Measurements from ENCODE around the gene LYST.
"Not testable (repeated sequence)": the region's sequence is repeated elsewhere in the genome, so short reads cannot be mapped to it uniquely, and the experiment has no call there.

LYST gene, protein sequence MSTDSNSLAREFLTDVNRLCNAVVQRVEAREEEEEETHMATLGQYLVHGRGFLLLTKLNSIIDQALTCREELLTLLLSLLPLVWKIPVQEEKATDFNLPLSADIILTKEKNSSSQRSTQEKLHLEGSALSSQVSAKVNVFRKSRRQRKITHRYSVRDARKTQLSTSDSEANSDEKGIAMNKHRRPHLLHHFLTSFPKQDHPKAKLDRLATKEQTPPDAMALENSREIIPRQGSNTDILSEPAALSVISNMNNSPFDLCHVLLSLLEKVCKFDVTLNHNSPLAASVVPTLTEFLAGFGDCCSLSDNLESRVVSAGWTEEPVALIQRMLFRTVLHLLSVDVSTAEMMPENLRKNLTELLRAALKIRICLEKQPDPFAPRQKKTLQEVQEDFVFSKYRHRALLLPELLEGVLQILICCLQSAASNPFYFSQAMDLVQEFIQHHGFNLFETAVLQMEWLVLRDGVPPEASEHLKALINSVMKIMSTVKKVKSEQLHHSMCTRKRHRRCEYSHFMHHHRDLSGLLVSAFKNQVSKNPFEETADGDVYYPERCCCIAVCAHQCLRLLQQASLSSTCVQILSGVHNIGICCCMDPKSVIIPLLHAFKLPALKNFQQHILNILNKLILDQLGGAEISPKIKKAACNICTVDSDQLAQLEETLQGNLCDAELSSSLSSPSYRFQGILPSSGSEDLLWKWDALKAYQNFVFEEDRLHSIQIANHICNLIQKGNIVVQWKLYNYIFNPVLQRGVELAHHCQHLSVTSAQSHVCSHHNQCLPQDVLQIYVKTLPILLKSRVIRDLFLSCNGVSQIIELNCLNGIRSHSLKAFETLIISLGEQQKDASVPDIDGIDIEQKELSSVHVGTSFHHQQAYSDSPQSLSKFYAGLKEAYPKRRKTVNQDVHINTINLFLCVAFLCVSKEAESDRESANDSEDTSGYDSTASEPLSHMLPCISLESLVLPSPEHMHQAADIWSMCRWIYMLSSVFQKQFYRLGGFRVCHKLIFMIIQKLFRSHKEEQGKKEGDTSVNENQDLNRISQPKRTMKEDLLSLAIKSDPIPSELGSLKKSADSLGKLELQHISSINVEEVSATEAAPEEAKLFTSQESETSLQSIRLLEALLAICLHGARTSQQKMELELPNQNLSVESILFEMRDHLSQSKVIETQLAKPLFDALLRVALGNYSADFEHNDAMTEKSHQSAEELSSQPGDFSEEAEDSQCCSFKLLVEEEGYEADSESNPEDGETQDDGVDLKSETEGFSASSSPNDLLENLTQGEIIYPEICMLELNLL (N-terminal part only)

DNA sequence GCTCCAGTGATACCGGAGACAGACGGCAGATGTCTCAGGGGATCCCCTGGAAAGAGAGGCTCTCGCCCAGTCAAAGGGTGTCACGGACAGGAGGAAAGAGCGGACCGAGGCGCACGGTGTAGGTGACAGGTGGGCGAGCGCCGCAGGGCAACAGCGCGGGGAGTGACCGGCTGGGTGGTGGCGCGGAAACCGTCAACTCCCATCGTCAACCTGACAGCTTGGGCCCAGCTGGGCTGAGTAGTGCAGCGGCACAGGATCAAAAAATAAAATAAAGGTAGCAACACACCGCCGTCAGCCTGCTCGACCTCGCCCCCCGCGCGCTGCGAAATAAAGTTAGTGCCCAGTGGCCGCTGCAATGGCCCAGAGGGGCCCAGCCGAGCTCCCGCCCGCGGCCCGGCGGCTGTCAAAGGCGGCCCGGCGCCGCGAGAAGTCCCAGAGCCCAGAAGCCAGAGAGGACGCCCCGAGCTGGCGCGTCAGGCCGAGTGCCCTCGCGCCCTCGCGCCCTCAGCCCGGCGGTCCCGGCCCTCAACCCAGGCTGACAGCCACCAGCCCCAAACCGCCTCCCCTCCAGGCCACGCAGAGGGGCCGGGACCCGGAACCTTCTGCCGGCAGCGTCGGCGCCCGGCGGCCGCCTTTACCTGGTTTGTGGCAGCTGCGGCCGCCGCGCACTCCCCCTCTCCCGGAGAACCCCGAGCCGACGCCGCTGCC lies at the start of gene LYST:
Gene LYST (minus strand): TSS at position 702 of the 708 bp plus-strand sequence. CDS start 36,489 bp downstream, outside the sequence.
- DNase-seq (ENCODE audit: low spot score), result peak; percentile 72

DNA sequence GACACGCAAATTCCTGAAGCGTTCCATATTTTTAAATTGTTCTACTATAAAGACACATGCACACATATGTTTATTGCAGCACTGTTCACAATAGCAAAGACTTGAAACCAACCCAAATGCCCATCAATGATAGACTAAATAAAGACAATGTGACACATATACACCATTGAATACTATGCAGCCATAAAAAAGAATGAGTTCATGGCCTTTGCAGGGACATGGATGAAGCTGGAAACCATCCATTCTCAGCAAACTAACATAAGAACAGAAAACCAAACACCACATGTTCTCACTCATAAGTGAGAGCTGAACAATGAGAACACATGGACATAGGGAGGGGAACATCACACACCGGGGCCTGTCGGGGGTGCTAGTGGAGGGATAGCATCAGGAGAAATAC lies 48.8 kb upstream of the LYST start:
- DNase-seq (ENCODE audit: low spot score), result not testable (repeated sequence)

DNA sequence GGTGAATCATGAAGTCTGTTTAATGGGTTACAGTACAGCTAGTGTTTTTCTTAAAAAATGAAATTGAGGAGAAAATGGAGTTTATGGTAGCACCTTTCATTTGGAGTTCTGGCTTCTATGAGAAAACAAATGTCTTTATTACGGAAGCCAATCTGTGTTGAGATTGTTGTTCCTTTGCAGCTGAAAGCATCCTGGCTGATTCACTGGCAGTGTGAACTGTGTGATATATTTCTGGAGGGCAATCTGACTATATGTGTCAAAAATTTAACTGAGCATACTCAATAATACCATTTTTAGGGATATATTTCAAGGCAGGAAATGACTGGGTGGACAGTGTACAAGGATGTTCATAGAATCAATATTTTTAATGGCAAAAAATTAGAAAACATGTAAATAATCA lies 46.6 kb upstream of the LYST start:
- DNase-seq (ENCODE audit: low spot score), result no peak

DNA sequence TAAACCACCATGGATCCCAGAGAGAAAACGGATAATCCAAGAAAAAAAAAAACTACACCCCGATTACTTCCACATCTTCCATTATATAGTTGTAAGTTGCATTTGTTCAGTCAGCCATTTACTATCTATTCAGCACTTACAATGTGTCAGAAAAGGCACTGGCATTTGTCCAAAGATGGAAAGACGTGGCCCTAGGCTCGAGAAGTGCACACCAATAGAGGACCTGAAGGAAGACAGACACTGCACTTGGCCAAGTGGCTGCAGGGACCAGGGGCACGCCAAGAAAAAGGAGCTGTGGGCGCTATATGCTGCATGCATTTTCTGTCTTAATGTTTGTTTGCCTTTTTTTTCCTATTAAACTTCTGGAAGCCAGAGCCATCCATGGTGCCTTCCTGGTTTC lies 45.2 kb upstream of the LYST start:
- no peak for DNase-seq (ENCODE audit: low spot score)

DNA sequence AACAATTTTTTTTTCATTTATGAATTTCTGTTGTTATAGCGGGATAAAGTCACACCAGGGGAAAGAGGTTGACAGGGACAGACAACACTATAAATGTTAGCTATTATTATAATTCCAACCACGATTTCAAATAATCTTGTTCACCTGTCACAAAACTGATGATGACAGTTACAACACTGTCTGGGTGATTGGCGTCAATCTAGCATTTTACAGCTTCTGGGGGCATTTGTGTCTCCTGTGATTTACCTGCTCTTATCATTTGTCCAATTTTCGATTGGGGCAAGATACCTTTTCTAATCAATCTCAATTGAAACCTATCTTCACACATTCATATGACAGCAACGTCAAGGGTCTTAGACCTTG lies 44.6 kb upstream of the LYST start:
- no peak for DNase-seq (ENCODE audit: low spot score)

DNA sequence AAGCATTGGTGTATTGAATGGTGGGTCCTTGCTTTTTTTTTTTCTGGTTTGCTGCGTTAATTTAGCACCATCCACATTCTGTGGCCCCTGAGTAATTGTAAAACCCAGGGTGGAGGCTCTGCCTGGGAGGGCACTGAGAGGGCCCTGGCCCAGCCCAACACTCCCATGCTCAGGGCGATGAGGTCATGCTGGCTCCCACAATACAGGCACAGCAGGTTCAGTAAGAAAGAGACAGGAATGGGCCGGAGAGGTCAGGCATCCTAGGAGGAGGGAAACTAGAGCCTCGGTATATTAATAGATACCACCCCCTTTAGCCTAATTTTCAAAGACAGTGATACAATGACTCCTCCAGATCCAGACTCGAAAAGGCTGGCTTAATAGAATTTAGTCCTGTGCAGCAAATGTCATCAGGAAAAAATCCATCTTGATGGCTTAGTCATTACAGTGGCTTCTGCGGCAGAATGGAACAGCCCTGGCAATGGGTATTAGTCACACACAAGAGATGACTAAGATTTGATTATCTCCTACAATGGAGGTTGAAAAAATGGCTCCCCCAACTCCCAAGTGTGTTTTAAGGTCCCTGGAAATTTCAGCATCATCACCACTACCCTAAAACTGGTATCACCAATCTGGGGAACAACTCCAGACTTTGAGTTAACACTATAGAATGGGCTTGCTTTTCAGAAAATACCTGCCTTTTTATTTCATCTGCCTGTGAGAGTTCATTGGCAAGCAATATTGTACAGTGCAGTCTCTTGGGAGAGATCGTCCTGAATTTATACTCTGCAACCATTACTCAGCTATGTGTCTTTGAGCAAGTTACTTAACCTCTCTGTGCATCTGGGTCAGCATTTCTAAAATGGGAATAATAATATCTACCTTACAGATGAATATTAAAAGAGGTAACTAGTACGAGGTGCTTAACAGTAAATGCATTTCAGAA lies 43.9 kb upstream of the LYST start:
- DNase-seq (ENCODE audit: low spot score), result no peak

DNA sequence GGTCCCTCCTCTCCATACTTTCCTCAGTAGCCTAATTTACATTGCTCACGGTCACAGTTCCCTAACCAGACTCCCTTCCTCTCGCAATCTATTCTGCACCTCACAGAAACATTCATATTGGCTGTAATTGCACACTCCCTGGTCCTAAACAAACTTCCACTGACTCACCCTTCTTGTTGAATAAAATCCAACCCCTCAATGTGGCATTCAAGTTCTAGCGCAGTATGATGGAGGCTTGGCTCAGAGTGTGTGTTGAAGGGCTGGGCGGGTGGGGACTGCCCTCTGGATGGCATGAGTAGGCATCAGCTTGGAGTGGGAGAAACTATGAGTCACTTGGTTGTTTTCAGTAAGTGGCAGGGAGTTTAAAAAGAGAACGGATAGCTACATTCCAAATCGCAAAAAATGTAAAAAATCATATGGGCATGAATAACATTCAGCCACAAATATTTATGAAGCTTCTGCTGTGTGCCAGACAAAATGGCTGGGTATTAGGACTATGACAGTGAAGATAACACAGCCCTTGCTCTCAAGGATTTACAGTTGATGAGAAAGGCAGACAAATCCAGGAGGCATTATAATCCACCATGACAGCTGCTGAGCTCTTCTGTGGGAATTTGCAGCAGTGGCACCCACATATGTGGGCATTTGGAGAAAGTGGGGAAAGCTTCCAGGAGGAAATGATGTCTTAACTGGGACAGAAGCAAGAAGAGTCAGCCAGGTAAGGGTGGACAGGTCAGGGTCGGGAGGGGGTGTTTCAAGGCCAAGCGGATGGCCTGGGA lies 42.2 kb upstream of the LYST start:
- DNase-seq (ENCODE audit: low spot score), result peak; percentile 65

DNA sequence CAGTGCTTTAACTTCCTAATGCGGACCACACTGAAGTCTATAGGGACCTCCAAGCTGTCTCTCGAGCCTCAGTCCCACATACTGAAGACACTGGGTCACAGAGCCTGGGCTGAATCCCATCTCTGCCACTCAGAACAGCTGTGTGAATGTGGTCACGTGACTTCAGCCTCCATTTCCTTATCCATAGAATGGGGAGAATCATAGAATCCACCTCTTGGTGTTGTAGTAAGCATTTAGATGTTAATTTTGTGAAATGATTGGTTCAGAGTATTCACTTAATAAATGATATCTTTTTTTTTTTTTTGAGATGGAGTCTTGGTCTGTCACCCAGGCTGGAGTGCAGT lies 41.2 kb upstream of the LYST start:
- no peak for DNase-seq (ENCODE audit: low spot score)

DNA sequence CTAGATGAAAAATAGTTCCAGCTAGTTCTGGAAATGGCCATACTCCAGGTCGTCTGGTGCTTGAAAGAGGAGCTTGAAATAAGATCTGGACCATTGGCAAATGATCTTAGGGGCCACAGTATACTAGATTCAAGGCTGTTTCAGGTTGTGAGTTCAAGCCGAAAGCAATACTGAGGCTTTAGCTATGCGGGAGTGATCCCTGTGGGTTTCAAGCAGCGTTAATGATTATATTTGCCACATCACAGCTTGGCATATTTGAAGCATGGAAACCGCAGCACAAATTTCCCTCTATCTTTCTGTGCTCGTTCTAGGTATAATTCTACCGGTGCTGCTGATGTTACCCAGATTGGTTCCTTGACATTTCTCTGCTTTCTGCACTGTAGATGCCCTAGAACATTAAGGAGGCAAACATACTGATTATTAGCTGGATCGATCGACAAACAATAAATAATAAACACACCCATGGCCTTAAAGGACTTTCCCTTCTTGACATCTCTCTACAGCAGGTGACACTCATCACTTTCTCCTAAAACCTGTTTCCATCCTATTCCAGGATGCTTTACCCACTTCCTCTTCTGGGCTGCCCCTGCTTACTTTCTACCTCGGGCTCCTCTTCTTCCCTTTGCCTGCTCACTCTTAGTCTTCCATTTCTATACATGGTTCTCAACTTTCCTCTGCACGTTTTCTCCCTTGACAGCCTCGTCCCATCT lies 40.6 kb upstream of the LYST start:
- no peak for DNase-seq (ENCODE audit: low spot score)

DNA sequence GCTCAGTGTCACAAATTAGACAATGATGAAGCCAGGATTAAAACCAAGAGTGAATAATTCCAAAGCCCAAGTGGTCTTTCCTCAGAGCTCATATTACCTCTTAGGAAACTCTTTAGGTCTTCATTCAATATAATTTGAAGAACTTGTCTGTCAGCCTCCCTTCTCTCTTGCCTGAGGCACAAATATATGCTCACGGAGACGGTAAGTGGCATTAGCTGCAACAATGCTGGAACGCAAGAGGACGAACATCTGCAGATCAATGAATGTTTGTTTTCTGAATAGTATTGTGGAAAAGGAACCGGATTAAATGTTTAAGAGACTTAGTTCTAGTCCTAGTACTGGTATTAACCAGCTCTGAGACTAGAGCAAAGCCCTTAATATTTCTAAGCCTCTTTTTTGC lies 39.7 kb upstream of the LYST start:
- no peak for DNase-seq (ENCODE audit: low spot score)

DNA sequence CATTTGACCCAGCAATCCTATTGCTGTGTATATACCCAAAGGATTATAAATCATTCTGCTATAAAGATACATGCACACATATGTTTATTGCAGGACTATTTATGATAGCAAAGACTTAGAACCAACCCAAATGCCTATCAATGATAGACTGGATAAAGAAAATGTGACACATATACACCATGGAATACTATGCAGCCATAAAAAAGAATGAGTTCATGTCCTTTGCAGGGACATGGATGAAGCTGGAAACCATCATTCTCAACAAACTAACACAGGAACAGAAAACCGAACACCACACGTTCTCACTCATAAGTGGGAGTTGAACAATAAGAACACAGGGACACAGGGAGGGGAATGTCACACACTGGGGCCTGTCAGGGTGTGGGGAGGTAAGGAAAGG lies 37.1 kb upstream of the LYST start:
- not testable (repeated sequence) for DNase-seq (ENCODE audit: low spot score)

DNA sequence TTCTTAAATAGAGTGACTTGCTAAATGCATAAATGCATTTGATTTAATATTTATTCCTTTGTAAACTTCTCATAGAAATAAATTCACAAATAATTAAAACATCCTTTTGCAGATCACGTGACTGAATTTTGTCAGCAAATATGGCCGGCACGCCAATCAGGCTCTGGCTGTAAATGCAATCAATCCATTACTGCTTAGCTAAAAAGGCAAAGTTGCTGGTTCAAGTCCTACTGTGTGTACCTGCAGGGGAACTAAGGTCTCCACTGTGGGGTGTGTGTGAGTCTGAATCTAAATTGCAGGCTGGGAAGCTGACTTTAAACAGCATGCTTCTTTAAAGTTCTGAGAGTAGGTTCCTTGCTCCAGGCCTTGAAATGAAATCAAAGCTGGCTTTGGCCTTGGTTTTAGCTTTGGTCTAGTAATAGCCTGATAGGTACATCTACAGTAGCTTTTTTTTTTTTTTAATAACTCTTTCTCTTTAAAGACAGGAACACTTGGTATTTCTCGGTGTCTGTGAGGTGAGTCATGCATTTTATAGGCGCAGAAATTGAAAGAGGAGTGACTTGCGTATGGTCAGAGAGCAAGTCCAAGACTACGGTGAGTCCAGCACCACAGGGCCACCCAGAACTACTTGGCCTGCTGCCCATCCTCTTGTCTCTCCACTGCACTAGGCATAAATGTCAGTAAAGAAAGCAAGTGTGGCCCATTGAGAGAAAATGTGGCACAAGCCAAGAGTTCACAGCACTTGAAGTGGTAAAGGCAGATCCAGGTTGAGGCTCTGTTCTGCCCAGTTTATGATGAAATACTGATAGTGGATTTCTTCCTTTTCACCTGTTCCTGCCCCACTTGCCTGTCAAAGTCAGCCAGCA lies 36.2 kb upstream of the LYST start:
- no peak for DNase-seq (ENCODE audit: low spot score)

DNA sequence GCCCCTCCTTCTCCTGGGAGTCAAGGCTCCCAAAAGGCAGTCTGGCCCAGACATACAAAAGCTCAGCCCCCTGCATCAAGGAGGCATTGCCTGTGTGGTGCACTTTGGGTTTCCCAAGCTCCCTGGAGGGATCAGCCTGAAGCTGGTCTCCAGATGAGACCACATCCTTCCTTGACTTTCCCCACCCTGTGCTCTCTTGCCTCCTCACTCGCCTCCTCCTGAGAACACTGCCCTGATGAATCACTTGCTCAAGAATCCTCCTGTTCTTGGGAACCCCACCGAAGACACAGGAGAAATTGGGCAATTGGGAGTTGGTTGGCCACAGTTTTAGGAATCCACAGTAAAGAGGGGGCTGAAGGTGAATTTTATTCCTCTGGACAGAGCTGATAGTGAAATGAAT lies 34.8 kb upstream of the LYST start:
- no peak for DNase-seq (ENCODE audit: low spot score)

DNA sequence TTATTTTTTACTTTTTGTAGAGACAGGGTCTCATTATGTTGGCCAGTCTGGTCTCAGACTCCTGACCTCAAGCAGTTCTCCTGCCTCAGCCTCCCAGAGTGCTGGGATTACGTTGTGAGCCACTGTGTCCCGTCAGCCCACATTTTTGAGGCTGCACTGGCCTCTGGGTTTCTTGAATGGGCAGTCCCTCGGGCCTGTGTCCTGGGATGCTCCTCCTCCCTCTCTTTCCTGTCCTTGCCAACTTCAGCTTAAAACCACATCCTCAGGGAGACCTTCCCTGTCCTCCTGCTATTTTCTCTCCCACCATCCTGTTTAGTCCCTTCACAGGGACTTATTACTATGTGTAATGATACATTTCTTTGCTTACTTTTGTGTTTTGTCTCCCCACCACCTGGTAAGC lies 31.4 kb upstream of the LYST start:
- DNase-seq (ENCODE audit: low spot score), result no peak

DNA sequence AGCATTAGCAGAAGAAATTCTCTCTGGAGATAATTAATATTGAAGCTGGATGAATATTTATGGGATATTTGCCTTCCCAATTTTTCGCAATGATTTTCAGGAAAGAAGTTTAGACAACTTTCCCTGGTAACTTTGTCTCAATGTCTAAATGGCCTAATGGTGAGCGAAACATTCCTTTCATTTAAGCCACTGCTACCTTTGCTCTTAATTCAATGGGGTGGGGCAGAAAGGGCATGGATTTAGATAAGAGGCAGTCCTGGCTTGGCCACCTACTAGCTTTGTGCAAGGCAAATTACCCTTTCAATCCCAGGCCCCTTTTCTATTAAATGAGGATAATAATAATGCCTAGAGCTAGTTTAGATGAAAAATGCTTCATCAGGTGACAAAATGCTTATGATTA lies 27.1 kb upstream of the LYST start:
- DNase-seq (ENCODE audit: low spot score), result no peak

DNA sequence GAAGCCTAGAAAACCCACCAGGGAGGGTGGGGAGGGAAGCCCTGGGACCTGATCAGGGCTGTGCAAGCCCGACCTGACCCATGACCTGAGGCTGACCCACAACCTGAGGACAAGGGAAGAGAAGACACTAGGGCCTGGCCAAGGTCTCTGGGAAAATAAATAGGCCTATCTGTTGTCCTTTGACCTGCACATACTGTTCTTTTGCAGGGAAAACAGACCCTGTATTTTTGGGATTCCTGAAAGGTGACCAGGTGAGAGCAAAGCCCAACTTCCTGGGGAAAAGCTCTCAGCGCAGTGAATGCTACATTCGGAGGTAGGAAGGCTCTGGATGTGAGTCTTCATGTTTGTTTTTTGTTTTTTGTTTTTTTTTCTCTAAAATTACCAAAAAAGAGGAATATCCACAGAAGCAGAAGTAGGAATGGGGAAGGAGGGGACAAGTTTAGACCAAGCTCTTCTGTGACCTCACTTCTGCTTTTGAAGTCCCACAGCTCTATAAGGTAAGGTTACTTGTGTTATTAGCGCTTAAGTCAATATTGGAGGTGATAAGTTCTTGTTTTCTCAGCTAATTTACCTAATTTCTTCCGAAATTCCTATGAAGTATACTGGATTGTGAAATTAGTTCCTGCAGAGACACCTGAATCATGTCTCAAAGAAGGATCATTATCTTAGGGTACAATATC lies 26.2 kb upstream of the LYST start:
- no peak for DNase-seq (ENCODE audit: low spot score)

DNA sequence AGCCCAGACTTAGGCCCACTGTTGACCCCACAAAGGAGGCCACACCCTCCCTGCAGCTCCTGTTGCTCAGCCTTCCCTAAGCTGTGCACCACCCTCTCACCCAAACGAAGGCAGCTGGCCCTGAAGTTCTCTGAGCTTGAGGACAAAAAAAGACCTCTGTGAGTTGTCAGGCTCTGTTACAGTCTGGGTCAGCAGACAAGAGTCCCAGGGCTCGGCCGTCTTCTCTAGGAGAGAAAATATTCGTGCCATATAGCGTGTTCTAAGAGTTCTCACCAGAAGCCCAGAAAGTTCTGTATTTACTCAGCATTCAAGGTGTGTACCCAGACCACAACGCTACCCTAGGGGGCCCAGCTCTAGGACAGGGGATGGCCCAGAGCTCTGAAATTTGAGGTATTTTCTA lies 25.5 kb upstream of the LYST start:
- DNase-seq (ENCODE audit: low spot score), result no peak

DNA sequence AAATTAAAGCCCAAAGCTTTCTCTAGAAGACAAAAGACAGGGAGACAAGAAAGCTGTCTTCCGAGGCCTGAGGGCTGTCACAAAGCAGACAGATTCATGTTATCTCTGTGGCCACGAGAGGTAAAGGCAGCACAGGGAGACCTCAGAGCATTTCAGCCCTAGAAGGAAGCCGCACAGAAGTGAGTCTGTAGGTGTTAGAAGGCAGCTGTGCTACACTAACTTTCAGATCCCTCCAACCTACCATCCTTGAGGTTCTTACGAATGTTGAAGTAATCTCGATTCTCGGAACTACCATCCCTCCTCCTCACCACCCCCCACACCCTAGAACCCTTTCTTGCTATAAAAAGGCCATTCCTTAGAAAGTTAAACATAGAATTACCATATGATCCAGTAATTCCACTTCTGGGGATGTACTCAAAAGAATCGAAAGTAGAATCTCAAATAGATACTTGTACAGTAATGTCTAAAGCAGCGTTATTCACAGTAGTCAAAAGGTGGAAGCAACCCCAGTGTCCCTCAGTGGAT lies 21.5 kb upstream of the LYST start:
- DNase-seq (ENCODE audit: low spot score), result no peak
